Activated CD8-positive, alpha-beta memory T cell treated with anti-CD3 and anti-CD28 coated beads, Interleukin-2, amount 50 U/mL, for 4 hours (primary cell): ENCODE measurements around the gene TPRKB.
A peak's percentile ranks its signal among the peaks of the same experiment; 100 is the strongest.
"Not testable (repeated sequence)": the region's sequence is repeated elsewhere in the genome, so short reads cannot be mapped to it uniquely, and the experiment has no call there.

ENCODE experiments used
- DNase-seq: peaks from one replicate; pipeline ENCODE4 v3.0.0-alpha.2; 2020

The TPRKB gene

GRCh38 chr2:73736855-73737779 is at the start of gene TPRKB:
TSS of gene TPRKB (minus strand) at chr2:73737345. CDS start at chr2:73734569, 2,776 bp downstream.
- peak; percentile 95 for DNase-seq

DNA sequence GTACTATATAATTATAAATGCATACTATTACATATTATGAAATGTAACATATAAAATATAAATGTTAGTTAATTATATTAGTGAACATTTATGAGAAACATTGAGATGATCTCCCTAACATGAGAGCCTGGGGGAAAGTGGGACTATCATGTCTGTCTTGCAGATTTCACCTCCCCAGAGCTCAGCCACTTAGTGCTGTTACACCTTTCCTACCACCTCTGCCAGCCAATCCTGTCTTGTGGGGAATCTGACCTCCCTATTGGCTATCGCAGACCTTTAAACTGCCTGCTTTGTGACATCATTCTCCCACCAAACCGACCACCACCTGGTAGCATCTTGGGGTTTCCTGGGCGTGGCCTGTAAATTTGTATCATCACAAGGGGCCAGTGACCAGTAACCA is 46.7 kb upstream of the TPRKB start, which contains the start of gene C2orf78:
Gene C2orf78 (plus strand): TSS at position 301 of the 400 bp plus-strand sequence. CDS start 127 bp downstream, outside the sequence.
- DNase-seq: not testable (repeated sequence)

- DNase-seq: not testable (repeated sequence)
Observed at GRCh38 chr2:73783402-73783801, 46.3 kb upstream of the TPRKB start.

DNA sequence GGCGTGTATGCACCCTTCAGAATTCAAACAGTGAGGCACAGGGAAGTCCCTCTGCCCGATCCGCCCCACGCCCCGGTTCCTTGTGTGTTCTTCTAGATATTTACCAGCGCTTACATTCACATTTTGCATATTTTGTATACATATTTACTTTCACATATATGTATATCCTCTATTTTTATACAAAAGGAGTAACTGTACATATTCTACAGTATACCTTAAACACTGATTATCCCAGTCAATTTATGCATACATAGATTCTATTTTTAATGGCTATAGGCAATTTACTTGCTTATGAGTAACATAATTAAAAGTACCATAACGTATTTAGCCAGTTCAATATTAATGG is 43.1 kb upstream of the TPRKB start:
- no peak for DNase-seq

- DNase-seq: peak; percentile 97
Observed at GRCh38 chr2:73779467-73780236, 42.5 kb upstream of the TPRKB start, which contains the start of gene DUSP11. TSS of gene DUSP11 (minus strand) at chr2:73780103. CDS start at chr2:73779974, 129 bp downstream.

- not testable (repeated sequence) for DNase-seq
Observed at GRCh38 chr2:73778867-73779466, 41.8 kb upstream of the TPRKB start.

DNA sequence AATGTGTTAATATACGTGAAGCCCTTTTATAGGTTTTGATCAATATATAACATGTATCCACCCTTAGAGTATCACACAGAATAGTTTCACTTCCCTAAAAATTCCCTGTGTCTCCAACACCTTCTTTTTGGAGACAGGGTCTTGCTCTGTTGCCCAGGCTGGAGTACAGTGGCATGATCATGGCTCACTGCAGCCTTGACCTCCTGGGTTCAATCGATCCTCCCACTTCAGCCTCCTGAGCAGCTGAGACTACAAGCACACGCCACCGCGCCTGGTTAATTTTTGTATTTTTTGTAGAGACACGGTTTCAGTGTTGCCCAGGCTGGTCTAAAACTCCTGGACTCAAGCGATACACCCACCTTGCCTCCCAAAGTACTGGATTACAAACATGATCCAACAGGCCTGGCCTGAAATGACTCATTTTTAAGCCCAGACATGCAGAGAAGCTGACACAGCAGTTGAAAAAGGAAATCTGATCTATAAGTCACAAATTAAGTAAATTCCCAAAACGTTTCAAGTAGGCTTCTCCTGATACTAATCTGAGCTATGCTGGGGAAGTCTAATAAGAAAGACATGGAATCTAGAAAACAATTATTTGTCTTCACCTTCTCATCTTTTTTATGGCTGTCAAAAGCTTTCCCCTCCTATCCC is 39.8 kb upstream of the TPRKB start:
- DNase-seq: no peak

GRCh38 chr2:73776381-73776780 is 39.2 kb upstream of the TPRKB start:
- no peak for DNase-seq

DNA sequence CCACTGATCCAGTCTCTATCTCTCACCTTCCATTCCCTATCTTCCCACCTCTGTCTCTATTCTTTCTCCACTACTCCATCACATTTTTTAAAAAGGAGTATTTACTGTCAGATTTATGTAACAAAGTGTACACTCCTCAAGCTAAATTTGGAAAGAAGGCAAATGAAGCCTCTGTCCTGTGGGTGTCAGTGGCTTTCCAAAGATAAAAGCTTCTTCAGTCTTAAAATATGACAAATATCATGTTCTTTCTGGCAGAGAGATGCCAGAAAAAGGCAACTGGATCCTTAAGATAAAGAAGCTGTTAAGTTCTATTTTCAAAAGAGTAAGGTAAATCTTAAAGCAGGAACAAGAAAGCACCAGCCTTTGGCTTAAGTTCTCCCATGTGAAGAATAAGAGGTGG is 35.7 kb upstream of the TPRKB start:
- no peak for DNase-seq

- DNase-seq: no peak
Observed at GRCh38 chr2:73770725-73771124, 33.6 kb upstream of the TPRKB start.

GRCh38 chr2:73766994-73767393 is 29.8 kb upstream of the TPRKB start:
- DNase-seq: no peak

DNA sequence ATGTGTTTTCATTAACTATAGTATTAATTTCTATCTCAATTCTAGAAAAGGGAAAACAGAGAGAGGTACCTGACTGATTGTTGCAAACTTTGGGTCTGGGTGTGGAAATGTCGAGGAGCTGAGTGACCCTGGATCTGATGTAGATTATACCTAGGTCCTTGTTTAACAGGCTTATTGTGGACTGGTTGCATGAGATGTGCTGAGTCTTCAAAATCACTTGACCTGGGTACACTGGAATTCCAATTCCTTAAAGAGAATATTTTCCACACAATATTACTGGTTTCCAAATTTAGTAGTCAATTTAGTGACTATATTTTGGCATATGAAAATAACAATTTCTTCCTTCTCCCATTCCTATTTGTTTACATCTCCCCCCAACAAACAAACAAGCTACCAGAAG is 29.2 kb upstream of the TPRKB start:
- no peak for DNase-seq

GRCh38 chr2:73764945-73765344 is 27.8 kb upstream of the TPRKB start:
- no peak for DNase-seq

DNA sequence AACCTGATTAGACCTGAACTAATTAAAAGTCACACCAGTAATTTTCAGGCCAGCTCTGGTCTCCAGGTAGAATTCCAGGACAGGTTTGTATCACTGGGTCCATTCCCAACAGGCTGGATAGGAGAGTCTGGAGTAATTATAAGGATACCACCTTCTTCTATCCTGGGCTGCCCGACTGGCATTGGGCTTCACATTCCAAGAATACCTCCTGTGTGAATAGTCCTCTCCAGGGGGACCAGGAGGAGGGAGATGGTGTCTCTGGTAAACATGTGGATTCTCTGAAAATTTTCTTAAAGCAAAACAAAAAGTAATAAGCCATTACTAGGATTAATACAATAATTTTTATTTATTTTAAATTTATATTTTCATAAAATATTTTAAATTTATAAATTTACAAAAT is 25.4 kb upstream of the TPRKB start:
- DNase-seq: no peak

DNA sequence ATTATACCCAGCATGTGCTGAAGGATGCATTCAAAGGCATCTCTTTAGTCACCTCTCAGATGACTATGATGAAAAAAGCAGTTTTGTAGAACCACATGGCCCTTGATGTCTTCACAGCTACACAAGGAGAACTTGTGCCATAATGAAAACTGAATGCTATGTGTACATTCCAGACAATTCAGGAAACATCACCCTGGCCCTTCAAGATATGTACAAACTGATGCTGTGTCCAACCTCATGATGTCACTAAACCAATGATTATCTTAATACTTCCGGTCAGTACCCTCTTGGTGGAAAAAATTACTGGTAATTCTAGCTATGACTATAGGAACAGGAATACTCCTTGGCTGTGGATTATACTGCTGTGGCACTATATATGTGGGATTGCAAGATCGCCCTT is 22.8 kb upstream of the TPRKB start:
- no peak for DNase-seq

DNA sequence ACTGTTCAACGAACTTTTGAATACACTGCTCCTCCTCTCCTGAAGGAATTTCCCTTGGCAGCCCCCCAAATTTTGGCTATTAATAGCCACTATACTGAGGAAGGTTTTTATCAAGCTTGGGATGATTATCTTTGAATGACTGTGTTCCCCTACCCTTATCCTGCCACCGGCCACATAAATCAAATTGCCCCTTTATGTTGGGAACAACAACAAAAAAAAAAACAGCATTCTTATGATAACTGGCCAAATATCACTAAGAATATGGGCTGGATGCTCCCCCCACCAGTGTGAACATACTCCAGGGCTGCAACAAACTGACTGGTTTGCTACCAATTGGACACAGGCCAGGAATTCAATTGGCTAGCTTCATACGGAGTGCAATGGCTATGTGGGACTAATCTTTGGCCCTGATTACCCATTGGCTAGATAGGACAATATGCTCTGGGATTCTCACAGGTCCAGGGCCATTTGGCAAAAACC is 22.2 kb upstream of the TPRKB start:
- no peak for DNase-seq

- DNase-seq: not testable (repeated sequence)
Observed at GRCh38 chr2:73754332-73754731, 17.2 kb upstream of the TPRKB start.

GRCh38 chr2:73749314-73749713 is 12.2 kb upstream of the TPRKB start:
- DNase-seq: no peak

DNA sequence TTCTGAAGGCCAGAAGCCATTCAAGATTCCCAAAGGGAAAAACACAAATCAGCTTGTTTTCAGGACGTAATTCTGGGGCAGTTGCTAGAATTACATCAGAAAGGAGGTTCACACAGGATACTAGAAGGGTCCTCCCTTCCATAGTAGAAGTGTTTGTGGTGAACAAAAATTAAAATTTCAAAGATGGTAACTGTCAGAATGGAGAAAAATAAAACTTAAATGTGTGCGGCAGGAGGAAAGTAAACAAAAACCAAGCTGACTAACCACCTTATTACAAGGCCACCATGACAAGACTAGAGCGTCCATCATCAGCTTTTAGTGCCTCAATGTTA is 9.7 kb upstream of the TPRKB start:
- DNase-seq: no peak

DNA sequence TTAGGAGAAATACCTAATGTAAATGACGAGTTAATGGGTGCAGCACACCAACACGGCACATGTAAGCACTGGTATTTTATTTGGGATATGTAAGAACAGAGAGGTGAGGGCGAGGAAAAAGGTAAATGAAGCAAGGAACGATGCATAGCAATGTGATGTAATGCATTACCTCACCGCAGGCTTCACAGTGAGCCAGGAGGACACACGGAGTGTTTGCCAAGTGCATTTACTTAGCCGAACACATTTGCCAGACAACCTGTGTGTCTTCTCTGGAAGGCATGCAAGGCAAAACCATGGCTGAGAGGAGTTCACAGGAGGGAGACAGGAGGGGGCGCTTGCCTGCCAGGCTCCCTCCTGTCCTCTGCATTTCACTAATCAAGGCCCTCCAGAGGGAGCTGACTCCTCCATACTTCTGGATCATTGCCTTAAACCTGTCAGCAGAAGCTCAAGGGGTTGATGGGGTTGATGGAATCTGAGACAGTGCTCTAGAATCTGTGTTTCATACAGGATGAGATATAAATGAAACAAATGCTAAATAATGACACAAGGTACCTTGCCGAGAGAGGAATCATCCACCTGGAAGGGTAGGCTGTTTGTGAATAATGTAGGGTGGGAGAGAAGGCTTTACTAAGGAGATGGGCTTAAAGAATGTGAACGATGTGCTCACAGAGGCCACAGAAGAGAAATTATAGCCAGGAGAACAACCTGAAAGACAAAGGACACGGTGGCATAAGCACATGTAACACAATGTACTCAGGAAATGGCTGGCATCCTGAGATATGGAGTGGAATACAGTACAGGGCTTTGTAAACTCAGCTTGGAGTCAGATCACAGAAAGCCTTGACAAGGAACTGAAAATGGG is 9.1 kb upstream of the TPRKB start:
- no peak for DNase-seq

DNA sequence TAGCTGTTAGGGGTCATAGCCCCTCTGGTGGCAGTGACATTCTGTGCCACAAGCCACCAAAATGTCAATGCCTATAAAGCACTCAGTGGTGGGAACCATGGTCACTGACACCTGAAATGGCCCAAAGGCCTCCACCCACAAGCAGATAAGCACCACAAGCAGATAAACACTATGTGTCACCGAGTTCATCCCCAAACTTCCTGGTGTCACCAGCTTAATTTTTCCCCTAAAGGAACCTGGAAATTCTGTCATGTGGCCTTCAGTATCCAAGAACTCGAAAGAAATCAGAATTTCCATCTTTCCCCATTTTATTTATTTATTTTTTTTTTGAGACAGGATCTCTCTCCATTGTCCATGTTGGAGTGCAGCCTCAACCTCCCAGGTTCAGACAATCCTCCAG is 3.6 kb upstream of the TPRKB start:
- DNase-seq: no peak

DNA sequence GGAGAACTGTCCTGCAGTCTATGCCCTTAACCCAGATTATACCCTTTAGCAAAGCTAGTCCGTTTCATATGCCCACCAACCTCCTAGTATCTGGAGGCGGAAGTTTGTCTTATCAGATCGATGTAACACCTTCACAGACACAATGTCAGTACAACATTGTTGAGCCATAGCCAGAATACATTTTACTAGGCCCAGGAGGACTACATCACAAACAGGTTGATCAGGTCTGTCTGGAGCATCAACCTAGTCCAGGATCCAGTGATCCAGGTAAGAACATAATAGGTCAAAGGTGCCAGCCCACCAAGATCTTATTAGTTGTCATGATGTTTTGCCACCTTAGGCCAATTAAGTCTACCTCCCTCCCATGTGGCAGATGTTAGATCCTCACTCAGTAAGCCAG is 2.0 kb upstream of the TPRKB start:
- no peak for DNase-seq
